GM21576 (cell line): ENCODE data around the gene CHD6.

Experiments
- ATAC-seq: cut with Tn5 transposase; IDR thresholded peaks from one replicate; pipeline ENCODE4 v1.9.1; 2021; ENCODE audit warnings: mild to moderate bottlenecking, moderate library complexity; ENCODE audit not compliant: unreplicated experiment

The CHD6 gene

DNA sequence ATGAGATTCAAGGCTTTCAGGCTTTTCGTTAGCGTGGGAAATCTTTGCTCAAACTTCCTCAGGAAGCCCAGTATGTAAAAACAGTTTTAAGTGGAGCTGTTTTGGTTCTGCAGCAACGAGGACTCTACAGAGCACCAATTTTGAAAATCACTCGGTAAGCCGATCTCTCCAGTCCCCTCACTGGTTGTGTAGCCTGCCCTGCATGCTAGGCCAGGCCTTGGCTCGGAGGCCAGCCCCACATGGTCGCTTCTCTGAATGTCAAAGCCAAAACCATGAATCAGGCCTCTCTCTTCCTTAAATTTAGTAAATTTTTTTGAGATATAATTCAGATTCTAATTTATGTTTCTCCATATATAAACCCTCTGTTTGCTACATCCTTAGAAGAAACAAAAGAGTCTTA is 108.0 kb downstream of the CHD6 start:
- ATAC-seq: no peak

DNA sequence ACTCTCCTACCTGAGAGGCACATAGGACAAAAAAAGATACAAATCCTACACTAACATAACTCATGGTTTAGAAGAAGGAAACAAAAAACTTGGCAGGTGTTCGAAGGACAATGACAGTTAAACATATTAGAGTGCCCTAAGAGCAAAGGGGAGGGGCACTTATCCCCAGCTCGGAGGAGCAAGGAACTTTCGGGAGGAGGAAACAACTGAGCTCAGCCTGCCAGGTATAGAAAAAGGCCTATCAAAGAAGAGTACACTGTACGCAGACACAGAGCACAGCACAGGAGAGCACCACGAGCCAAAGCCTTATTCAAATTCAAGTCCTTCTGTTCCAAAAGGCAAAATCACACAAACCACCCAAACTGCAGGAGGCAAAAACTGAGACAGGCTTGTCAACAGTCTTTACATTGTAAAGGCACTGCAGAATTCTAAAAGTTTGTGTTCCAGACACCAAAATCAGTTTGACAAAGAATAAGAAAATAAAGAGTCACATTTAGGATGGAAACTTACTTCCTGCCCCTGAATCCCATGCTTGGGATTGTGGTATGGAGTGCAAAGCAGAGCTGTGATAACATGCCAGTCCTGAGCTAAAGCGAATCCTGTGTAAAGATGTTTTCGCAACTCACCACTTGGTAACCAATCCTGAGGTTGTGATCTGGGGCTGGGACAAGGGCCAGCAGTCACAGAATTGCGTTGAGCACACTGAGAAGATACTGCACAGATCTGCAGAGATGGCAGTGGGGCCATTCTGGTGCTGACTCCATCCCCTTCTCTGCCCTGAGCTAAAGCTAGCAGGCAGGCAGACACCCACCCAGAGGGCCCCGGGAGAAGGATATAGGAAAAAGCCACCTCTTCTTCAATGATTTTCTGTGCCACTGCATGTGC is 108.6 kb downstream of the CHD6 start:
- no peak for ATAC-seq

DNA sequence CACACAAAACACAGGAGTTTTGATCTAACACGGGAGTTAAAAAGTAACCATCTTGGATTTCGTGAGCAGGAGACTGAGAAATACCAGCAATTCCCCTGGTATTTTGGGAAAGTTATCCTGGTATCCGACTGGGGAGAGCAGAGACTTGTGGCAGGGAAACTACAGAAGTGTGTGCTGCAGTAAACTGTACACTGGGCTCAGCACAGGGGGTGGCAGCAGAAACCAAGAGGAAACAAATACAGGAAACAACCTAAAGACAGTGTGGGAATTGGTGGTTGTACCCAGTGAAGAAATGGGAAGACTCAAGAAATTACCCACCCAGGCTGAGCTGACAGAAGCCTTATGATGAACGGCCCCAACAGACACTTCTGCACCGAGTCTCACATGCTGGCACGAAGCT is 109.8 kb downstream of the CHD6 start:
- ATAC-seq: no peak

DNA sequence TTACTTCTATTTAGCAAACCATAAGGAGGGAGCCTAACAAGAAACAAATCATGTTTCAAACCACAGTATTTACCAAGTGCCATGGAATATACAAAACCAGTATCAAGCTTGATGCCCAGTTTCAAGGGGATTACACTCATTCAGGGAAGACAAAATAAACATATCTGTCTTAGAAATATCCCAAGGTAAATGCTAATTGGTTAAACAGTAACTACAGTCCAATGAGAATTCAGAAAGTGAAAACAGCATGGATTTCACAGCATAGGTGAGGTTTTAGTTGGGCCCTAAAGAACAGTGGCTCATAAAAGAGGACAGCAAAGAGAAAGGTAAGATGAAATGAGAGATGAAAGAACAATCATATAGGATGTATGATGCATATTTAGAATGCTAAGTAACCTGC is 110.3 kb downstream of the CHD6 start:
- no peak for ATAC-seq

DNA sequence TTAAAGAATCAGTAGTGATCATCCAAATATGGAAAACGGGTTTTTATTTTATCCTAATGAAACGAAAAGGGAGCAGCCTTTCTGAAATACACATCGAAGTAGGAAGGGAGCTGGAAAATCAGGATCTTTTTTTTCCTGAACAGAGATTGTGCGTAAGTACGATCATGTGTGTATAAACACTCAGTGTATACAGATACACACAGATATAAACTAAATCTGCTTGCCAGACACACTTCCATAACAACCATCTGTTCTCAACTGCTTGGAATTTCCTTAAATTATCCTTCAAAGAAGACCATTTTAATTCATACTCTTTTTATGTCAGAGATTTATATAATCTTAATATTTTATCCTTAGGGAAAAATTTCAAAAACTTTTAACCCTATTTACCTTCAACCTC is 110.7 kb downstream of the CHD6 start:
- ATAC-seq: no peak

DNA sequence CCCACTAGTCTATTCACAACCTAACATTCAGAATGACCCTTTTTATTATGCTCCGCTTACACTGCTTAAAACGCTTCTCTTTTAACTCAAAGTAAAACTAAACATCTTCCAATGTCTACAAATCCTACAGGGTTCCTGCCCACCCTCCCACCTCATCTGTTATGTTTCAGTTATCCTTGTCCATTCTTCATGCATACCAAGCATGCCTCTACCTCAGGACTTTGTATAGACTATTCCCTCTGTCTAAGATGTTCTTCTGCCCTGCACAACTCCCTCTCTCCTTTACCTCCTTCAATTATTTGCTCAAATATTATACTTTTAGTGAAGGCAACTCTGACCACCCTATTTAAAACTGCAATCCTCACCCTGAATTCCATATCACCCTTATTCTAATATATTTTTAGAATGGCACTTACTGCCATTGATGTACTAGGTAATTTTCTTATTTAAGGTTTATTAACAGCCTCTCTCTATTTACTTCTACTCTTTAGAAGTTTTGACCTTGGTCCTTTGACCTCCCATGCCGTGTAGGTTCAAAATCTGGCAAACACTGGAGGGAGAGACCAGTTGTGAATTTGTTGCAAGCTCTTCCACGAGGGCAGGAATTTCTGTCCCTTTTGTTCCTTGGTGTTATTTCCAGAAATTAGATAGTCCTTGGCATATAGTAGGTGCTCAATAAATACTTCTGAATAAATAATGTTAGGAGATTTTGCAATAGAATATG is 111.8 kb downstream of the CHD6 start:
- ATAC-seq: no peak

DNA sequence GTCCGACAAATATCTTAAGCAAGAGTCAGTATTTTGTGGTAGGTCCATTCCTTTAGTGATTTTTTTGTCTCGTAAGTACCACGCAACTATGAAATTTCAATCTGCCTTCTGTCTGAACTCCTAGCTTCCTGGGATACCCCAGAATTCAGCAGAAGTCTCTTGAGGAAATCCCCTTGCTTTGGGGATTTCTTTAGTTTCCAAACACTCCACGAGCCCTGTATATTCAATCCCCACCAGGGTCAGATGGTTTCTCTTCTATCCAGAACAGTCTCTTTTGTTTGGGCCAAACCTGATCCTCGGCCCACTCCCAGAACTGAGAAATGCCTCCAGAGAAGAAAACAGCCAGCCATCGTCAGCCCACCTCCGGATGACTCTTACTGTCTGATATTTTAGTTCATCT is 113.0 kb downstream of the CHD6 start:
- ATAC-seq: no peak

DNA sequence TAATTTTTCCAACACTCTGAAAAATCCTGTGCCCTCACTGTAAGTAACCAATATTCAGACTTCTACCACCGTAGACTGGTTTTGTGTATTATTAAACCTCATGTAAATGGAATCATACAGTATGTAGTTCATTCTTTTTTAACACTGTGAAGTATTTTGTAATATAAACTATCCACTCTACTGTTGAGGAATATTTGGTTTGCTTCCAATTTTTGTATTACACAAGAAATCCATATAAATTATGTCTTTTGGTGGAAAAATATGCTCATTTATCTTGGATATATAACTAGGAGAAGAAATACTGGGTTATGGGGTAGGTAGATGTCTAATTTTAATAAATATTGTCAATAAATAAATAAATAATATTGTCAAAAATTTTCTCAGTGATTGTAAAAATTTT is 116.8 kb downstream of the CHD6 start:
- ATAC-seq: no peak

DNA sequence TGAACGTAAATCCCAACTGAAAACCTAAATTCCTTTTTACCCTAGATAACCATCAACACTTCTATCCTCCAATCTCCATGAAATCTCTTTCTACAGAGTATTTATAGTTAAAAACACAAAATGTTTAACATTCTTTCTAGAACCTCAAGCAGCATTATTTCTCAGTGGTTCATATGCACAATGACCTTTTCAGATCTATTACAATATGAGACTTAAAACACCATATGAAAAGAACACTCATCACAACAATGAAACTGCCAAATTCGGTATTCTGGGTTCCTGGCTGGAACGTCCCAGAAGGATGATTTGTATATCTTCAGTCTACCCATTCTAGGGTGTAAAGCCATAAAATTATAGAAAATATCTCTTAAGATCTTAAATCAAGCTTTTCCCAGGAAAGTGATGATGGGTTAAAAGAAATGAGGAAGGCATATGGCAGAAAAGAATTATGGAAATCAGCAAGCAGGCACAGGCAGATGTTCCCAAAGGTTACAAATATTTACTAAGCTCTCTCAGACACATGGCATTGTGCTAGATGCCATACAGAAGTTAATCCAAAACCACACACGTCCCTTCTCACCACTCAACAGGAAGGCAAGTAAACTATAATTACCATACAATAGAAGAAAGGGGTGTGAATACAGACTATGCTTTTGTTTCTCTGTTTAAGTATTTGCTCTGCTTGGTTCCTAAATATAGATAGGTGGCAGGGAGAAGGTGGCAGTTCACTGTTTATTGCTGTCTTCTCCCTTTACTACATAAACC is 118.0 kb downstream of the CHD6 start:
- ATAC-seq: no peak

DNA sequence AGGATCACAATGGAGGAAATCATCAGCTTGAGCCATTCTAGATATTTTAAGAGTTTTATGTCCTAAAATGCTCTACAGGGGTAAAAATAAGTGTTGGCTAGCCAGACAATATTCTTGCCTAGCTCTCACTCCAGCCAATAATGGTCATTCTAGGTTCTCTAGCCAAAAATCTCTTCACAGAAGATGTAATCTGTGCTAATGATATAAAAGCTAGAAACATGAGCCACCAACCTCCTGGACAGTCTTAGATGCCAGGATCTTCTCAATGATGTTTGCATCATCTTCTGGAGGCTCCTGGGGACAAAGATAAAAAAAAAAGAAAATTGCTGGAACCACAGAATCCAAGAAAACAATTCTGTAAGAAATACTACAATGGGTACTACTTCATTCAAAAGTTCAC is 119.1 kb downstream of the CHD6 start:
- no peak for ATAC-seq

DNA sequence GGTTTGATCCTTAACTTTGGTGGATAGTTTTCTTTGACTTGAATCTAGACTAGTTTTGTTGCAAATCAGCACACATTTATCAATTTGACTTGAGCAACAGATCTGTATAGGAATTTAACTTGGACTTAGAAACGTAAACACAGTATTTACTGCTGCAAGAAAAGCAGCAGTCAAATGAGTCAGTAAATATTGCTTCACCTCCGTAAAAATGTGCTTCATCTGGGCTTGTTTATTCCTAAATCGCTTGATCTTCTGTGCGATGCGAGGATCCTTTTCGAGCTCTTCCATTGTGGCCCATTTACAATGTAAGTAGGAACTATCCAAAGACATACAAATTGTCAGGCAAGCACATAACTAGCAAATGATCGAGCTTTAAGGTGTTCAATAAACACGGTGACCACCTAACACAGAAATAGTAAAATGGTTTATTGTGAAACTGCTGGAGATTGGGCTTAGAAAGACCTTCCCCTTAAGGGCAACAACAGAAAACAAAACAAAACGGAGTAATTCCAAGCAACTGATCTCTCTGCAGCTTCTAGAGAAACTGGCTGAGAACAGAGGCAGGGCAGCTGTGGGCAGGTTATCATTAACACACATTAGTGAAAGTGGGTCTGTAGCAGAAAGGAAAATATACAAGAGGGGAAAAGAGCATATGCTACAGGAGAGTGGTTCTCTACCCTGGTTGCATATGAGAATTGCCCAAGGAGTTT is 120.8 kb downstream of the CHD6 start:
- ATAC-seq: no peak

DNA sequence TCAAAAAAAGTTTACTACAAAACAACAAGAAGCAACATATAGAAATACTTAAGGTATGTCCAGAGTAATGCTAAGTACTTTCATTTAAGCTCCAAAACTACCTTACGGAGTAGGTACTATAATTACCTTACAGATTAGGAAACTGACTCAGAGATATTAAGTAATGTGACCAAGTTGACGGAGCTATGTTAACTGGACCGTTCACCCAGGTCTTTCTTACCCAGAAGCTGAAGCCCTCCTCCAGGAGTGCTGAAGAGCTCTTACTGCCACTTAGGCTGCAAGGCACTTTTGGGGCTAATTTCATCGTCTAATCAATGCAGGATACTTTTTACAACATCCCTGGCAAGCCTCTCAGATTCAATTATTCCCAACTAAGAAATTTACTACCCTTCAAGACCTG is 123.7 kb downstream of the CHD6 start:
- ATAC-seq: no peak

DNA sequence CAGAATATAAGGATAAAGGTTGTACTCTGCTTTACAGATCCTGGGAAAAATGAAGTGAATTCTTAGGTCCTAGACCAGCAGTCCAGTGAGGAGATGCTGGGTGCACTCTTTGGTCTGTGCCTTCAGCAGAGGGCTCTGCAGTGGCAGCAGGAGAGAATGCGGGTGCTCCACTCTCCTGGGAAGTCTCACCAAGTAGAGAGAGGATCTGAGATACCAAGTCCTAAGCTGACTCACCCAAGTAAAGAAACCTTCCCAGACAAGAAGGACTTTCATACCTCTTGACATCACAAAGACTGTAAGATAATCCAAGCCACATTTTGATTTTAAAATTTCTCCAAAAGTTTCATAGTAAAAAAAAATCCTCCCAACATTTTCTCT is 134.6 kb downstream of the CHD6 start:
- ATAC-seq: no peak

DNA sequence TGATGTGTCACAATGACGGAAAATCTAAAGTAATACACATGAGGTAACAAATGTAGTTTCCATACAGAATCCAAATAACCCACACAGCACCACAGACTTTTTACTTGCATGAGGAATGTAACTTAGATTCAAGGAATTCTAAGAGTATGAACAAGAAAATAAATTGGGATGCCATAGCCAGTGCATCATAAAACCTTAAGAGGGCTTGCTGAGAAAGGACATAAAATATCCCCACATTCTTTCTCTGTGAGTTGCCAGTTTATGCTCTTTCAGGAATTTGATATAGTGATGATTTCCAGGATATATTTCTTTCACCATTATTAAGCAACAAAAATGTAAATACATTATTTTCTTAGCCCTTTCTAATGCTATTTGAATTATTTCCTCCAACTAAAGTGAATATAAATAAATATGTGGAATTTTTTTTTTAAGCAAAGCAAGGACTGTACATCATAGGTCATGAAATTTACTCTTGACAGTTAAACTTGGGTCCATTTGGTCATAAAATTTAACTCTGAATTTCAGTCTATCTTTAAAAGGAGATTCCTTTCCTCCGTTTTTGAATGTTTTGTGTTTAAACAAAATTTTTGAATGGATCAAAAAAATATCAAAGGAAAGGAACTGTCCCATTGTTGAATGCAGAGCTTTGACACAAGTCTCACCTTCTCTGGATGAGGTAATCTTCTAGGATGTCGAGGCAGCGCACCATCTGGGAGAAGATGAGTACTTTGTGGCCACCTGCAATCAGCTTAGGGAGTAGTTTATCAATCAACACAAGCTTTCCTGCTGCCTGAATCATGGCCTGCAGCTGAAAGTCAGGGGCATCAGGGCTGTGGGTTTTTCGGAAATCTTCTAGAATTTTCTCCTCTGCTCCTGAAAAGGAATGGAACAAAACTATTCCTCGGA is 135.3 kb downstream of the CHD6 start:
- ATAC-seq: no peak

DNA sequence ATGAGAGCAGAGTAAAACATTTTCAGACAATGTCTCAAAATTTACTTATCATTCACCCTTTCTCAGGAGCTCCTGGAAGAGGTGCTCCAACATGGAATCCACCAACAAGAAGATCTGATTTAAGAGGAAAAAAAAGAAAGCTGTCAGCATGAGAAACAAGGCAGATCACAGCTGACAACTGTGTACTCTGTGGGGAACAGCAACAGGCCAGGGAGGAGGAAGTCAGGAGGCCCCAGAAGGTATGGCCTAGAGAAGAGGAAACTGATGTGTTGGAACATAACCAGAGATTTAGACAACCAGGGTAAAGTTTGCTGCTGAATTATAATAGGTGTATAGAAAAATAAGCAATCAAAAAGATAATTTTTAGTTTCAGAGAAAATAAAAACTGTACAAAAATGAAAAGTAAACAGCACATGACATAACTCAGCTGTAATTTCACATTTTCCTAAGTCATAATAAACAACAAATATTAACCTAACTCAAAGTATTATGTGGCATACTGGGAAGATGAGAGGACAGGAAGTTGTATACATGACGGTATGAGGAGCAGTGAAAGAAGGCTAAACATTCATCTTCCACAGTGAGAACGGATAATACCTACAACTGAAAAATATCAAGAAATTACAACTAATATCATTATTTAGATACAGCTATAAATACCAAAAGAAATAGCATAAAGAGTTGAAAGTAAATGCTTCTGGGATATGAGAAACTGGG is 138.0 kb downstream of the CHD6 start:
- ATAC-seq: no peak

DNA sequence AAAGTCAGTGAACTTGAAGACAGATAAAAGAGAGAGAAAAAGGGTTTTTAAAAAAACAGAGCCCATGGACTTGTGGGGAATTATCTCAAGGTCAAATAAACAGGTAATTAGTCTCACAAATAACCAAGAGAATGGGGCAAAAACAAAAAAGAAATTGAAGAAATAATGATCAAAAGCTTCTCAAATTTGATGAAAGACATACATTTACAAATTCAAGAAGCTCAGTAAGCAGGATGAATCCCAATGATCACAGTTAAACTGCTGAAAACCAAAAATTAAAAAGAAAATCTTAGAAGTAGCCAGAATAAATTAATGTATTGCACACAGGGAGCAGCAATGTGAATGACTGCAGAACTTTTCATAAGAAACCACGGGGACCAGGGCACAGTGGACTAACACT is 139.1 kb downstream of the CHD6 start:
- no peak for ATAC-seq

DNA sequence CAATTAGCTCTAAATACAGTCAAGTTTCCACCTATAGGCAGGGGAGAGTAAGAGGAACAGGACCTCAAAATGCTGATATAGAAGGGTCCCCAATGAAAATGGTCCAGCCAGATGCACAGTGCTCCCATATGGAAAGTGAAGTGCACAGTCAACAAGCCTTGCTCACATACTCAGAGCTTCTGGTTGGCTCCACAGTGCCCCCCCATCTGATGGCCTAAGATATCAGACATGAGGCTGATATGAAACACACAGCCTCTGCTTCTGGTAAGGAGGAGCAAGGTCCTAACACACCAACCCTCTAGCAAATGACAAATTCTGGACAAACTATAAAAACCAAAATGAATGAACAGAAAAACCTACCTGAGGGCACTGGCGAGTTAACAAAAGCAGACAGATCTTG is 140.2 kb downstream of the CHD6 start:
- ATAC-seq: no peak

DNA sequence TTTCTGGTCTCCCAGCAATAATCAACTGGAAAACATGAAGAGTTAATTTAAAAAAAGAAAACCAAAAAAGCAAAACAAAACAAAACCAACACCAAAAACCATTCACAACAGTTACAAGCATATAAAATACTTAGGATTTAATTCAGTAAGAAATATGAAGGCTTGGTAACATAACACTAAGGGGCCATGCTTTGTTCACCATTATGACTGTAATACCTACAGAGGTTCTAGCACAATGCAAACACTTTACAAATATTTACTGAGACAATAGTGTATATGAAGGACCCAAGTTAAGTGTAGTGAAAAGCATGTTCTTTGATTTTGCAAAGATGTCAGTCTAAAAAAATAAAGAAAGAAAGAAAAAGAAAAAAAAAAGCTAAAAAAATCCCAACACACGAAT is 141.7 kb downstream of the CHD6 start:
- ATAC-seq: no peak

DNA sequence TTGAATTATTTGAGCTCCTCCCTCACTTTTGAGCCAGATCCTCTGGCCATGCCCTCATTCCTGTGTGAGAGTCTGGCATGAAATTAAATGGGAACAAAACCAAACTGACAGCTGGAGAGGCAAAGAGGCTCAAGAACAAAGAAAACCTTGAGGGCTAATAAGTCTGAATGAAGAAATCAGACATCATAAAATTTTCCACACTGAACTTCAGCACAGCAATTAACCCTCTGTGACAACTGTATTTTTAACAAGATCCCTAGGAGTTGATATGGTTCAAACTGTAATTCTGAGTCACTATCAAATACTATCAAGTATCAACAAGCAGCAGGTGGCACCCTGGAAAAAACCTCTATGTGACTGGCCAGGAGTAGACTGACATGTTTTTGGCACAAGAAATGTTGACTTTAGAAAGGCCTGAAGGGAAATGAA is 142.2 kb downstream of the CHD6 start:
- ATAC-seq: no peak
